ENCODE data around the gene FHOD3. TPM values are rescaled to one million over a fixed set of nuclear protein-coding genes. Genes with fewer than 3 reads are reported as not detected.

FHOD3 gene
- total and polyA plus RNA-seq, 2 experiments from 2014 or later, result 2.7 to 8.7 TPM

DNA sequence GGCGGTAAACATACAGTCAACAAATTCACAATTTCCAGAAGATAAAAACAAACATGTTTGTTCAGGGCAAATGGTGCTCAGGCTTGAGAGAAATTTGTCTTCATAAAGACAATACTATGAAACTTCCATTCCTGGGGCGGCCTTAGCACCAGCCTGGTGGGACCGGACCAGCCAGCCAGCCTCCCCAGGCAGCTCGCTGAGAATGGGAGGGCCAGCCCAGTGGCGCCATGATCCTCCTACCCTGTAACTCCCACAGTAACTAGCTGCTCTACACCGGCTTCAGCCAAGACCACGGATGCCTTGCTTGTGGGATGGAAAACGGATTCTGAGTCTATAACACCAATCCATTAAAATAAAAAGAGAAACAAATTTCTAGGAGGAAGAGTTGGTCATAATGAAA is 24.2 kb upstream of the FHOD3 start:
- TF ChIP-seq POLR2AphosphoS5 (IDR thresholded peaks at IDR 0.05; ENCODE audit: low read depth) (no peak), ZNF114 (CRISPR knock-in tag; IDR thresholded peaks at IDR 0.05) (no peak), CREB1 (CRISPR knock-in tag; IDR thresholded peaks at IDR 0.05; ENCODE audit: low read depth) (no peak), EZH2 (IDR thresholded peaks at IDR 0.05; ENCODE audit: low read depth, unreplicated experiment) (no peak), JUNB (IDR thresholded peaks at IDR 0.05; ENCODE audit: unreplicated experiment) (no peak), STAT1 (IDR thresholded peaks at IDR 0.05; ENCODE audit: unreplicated experiment) (no peak), EZH2phosphoT487 (IDR thresholded peaks at IDR 0.05; ENCODE audit: unreplicated experiment) (no peak), NANOG (IDR thresholded peaks at IDR 0.05; ENCODE audit: borderline replicate concordance) (no peak), ZNF331 (CRISPR knock-in tag; IDR thresholded peaks at IDR 0.05; ENCODE audit: low read depth) (no peak)
- TF ChIP-seq, protein P1, sequence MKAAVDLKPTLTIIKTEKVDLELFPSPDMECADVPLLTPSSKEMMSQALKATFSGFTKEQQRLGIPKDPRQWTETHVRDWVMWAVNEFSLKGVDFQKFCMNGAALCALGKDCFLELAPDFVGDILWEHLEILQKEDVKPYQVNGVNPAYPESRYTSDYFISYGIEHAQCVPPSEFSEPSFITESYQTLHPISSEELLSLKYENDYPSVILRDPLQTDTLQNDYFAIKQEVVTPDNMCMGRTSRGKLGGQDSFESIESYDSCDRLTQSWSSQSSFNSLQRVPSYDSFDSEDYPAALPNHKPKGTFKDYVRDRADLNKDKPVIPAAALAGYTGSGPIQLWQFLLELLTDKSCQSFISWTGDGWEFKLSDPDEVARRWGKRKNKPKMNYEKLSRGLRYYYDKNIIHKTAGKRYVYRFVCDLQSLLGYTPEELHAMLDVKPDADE (IDR thresholded peaks at IDR 0.05), result no peak
- TF ChIP-seq, protein P2, sequence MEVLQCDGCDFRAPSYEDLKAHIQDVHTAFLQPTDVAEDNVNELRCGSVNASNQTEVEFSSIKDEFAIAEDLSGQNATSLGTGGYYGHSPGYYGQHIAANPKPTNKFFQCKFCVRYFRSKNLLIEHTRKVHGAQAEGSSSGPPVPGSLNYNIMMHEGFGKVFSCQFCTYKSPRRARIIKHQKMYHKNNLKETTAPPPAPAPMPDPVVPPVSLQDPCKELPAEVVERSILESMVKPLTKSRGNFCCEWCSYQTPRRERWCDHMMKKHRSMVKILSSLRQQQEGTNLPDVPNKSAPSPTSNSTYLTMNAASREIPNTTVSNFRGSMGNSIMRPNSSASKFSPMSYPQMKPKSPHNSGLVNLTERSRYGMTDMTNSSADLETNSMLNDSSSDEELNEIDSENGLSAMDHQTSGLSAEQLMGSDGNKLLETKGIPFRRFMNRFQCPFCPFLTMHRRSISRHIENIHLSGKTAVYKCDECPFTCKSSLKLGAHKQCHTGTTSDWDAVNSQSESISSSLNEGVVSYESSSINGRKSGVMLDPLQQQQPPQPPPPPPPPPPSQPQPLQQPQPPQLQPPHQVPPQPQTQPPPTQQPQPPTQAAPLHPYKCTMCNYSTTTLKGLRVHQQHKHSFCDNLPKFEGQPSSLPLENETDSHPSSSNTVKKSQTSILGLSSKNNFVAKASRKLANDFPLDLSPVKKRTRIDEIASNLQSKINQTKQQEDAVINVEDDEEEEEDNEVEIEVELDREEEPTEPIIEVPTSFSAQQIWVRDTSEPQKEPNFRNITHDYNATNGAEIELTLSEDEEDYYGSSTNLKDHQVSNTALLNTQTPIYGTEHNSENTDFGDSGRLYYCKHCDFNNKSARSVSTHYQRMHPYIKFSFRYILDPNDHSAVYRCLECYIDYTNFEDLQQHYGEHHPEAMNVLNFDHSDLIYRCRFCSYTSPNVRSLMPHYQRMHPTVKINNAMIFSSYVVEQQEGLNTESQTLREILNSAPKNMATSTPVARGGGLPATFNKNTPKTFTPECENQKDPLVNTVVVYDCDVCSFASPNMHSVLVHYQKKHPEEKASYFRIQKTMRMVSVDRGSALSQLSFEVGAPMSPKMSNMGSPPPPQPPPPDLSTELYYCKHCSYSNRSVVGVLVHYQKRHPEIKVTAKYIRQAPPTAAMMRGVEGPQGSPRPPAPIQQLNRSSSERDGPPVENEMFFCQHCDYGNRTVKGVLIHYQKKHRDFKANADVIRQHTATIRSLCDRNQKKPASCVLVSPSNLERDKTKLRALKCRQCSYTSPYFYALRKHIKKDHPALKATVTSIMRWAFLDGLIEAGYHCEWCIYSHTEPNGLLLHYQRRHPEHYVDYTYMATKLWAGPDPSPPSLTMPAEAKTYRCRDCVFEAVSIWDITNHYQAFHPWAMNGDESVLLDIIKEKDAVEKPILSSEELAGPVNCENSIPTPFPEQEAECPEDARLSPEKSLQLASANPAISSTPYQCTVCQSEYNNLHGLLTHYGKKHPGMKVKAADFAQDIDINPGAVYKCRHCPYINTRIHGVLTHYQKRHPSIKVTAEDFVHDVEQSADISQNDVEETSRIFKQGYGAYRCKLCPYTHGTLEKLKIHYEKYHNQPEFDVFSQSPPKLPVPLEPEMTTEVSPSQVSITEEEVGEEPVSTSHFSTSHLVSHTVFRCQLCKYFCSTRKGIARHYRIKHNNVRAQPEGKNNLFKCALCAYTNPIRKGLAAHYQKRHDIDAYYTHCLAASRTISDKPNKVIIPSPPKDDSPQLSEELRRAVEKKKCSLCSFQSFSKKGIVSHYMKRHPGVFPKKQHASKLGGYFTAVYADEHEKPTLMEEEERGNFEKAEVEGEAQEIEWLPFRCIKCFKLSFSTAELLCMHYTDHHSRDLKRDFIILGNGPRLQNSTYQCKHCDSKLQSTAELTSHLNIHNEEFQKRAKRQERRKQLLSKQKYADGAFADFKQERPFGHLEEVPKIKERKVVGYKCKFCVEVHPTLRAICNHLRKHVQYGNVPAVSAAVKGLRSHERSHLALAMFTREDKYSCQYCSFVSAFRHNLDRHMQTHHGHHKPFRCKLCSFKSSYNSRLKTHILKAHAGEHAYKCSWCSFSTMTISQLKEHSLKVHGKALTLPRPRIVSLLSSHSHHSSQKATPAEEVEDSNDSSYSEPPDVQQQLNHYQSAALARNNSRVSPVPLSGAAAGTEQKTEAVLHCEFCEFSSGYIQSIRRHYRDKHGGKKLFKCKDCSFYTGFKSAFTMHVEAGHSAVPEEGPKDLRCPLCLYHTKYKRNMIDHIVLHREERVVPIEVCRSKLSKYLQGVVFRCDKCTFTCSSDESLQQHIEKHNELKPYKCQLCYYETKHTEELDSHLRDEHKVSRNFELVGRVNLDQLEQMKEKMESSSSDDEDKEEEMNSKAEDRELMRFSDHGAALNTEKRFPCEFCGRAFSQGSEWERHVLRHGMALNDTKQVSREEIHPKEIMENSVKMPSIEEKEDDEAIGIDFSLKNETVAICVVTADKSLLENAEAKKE (CRISPR knock-in tag; IDR thresholded peaks at IDR 0.05), result no peak
- TF ChIP-seq, protein P3, sequence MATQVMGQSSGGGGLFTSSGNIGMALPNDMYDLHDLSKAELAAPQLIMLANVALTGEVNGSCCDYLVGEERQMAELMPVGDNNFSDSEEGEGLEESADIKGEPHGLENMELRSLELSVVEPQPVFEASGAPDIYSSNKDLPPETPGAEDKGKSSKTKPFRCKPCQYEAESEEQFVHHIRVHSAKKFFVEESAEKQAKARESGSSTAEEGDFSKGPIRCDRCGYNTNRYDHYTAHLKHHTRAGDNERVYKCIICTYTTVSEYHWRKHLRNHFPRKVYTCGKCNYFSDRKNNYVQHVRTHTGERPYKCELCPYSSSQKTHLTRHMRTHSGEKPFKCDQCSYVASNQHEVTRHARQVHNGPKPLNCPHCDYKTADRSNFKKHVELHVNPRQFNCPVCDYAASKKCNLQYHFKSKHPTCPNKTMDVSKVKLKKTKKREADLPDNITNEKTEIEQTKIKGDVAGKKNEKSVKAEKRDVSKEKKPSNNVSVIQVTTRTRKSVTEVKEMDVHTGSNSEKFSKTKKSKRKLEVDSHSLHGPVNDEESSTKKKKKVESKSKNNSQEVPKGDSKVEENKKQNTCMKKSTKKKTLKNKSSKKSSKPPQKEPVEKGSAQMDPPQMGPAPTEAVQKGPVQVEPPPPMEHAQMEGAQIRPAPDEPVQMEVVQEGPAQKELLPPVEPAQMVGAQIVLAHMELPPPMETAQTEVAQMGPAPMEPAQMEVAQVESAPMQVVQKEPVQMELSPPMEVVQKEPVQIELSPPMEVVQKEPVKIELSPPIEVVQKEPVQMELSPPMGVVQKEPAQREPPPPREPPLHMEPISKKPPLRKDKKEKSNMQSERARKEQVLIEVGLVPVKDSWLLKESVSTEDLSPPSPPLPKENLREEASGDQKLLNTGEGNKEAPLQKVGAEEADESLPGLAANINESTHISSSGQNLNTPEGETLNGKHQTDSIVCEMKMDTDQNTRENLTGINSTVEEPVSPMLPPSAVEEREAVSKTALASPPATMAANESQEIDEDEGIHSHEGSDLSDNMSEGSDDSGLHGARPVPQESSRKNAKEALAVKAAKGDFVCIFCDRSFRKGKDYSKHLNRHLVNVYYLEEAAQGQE (IDR thresholded peaks at IDR 0.05; ENCODE audit: unreplicated experiment), result no peak
- TF ChIP-seq, protein P4, sequence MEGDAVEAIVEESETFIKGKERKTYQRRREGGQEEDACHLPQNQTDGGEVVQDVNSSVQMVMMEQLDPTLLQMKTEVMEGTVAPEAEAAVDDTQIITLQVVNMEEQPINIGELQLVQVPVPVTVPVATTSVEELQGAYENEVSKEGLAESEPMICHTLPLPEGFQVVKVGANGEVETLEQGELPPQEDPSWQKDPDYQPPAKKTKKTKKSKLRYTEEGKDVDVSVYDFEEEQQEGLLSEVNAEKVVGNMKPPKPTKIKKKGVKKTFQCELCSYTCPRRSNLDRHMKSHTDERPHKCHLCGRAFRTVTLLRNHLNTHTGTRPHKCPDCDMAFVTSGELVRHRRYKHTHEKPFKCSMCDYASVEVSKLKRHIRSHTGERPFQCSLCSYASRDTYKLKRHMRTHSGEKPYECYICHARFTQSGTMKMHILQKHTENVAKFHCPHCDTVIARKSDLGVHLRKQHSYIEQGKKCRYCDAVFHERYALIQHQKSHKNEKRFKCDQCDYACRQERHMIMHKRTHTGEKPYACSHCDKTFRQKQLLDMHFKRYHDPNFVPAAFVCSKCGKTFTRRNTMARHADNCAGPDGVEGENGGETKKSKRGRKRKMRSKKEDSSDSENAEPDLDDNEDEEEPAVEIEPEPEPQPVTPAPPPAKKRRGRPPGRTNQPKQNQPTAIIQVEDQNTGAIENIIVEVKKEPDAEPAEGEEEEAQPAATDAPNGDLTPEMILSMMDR (conservative IDR thresholded peaks at IDR 0.05; ENCODE audit: low read depth in 2 of 2), result no peak
- Mint-ChIP-seq H3K27me3 (ENCODE audit: insufficient read depth, low read depth, poor library complexity) (peaks cover 2% of the 10 kb centered on the region), H3K9me3 (peaks cover 13% of the 10 kb centered on the region; the same call in 2 of the 3 replicates), H3K27ac (no peak overlapping the region), H3K36me3 (ENCODE audit: low read depth) (peaks cover 17% of the 10 kb centered on the region), H3K4me1 (no peaks in the 10 kb centered on the region), H3K4me3 (no peak overlapping the region)
- Histone ChIP-seq H3K27me3 (ENCODE audit: insufficient read depth) (no peaks in the 10 kb centered on the region), H3F3A (replicated peaks; ENCODE audit: low read depth) (no peaks in the 10 kb centered on the region), H3K9me2 (ENCODE audit: insufficient read depth) (no peaks in the 10 kb centered on the region), H3K4me2 (no peak overlapping the region), H3K36me3 (ENCODE audit: insufficient read depth) (no peaks in the 10 kb centered on the region), H2AFZ (no peak overlapping the region), H4K20me1 (replicated peaks; ENCODE audit: insufficient read depth) (no peaks in the 10 kb centered on the region), H3K79me2 (replicated peaks; ENCODE audit: insufficient read depth) (no peaks in the 10 kb centered on the region), H3K4me3 (no peak overlapping the region), H3K4me1 (ENCODE audit: insufficient read depth) (no peaks in the 10 kb centered on the region), H3K27ac (ENCODE audit: low read depth) (no peak overlapping the region)
- DNase-seq (ENCODE audit: low spot score) (no peak), ATAC-seq (no peak)
